ENCODE results near the gene PODXL2.

DNA sequence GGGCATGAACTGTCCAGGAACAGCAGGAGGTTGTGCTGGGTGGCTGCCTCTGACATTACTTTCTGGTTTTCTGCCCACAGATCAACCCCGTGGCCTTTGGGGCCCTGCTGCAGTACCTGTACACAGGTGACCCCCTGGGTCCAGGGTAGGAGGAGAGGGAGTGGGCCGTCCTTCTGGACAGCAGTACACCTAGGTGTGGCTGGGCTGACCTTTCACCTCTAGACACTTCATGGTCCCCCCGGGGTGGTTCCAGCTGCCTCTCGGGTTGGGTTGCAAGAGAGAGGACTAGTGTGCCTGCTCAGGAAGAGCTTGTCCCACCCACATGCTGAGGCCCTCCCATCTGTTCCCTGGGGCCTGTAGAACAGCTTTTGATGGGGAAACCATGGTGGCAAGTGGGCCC lies 47.5 kb downstream of the PODXL2 start:
- no peak for TF ChIP-seq POLR2A (IDR thresholded peaks at IDR 0.05)
- TF ChIP-seq, protein P1, sequence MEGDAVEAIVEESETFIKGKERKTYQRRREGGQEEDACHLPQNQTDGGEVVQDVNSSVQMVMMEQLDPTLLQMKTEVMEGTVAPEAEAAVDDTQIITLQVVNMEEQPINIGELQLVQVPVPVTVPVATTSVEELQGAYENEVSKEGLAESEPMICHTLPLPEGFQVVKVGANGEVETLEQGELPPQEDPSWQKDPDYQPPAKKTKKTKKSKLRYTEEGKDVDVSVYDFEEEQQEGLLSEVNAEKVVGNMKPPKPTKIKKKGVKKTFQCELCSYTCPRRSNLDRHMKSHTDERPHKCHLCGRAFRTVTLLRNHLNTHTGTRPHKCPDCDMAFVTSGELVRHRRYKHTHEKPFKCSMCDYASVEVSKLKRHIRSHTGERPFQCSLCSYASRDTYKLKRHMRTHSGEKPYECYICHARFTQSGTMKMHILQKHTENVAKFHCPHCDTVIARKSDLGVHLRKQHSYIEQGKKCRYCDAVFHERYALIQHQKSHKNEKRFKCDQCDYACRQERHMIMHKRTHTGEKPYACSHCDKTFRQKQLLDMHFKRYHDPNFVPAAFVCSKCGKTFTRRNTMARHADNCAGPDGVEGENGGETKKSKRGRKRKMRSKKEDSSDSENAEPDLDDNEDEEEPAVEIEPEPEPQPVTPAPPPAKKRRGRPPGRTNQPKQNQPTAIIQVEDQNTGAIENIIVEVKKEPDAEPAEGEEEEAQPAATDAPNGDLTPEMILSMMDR (IDR thresholded peaks at IDR 0.05) = no peak
